Type B pancreatic cell (in vitro differentiated cells): Measurements from ENCODE around the gene ALOX5. TPM values are rescaled to one million over a fixed set of nuclear protein-coding genes. Genes with fewer than 3 reads are reported as not detected.

Experiments
- DNase-seq: peaks from one replicate; pipeline ENCODE4 v3.0.0; 2021; ENCODE audit warnings: mixed read lengths; ENCODE audit not compliant: unreplicated experiment; ENCODE audit errors: extremely low spot score
- H3K27ac Mint-ChIP-seq: 2 replicates; pipeline ENCODE4 v1.8.0; 2021; ENCODE audit warnings: mild to moderate bottlenecking, mixed read lengths
- H3K27me3 Mint-ChIP-seq: 2 replicates; pipeline ENCODE4 v1.8.0; 2021; ENCODE audit warnings: mixed read lengths
- H3K36me3 Mint-ChIP-seq: 2 replicates; pipeline ENCODE4 v1.8.0; 2021; ENCODE audit warnings: mixed read lengths
- H3K4me1 Mint-ChIP-seq: one replicate; pipeline ENCODE4 v1.8.0; 2021; ENCODE audit warnings: mixed read lengths; ENCODE audit not compliant: unreplicated experiment
- H3K4me3 Mint-ChIP-seq: 2 replicates; pipeline ENCODE4 v1.8.0; 2021; ENCODE audit warnings: mild to moderate bottlenecking, mixed read lengths
- H3K9me3 Mint-ChIP-seq: 2 replicates; pipeline ENCODE4 v1.8.0; 2021; ENCODE audit warnings: mixed read lengths
- total RNA-seq: library from RNA; stranded (reverse); gene quantifications from 2 replicates; pipeline ENCODE4 v1.2.1, GENCODE V29; 2021; ENCODE audit warnings: low replicate concordance
- TF ChIP-seq, protein P1 (sequence below): fragments of 200-600 bp; sonication (generic); conservative IDR thresholded peaks from 2 replicates; pipeline ENCODE4 v1.5.0; 2021; ENCODE audit warnings: antibody characterized with exemption, mild to moderate bottlenecking

Gene ALOX5
- total RNA-seq, 1 donor from 2014 or later: 7.9 TPM

DNA sequence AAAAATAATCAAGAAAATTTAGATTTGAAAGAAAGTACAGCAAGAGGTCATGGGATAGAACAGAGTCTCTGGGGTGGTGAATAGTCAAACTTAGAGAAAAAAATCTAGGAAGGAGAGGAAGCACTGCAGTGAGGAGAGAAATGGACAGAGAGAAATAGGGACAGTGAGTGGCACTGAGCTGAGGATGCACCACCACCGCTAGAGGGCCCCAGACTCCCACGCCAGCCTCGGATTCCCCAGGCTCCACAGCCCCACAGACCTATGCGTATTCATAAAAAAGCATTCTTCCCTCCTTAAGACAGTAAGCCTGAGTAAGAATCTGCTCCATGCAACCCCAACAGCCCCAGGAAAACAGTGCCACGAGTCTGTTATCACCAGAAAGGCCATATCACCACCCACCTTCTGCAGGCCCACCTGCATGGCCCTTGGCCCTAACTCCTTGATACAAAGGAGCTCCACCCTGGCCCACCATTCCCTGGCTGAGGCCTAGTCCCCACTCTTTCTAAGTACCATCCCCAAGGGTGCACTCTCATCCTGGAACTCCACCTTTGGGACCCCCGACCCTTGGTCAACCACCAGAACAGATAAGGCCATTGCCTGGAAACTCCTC is 91.0 kb downstream of the ALOX5 start:
- Mint-ChIP-seq H3K9me3 (no peaks in the 10 kb centered on the region), H3K27me3 (no peaks in the 10 kb centered on the region), H3K4me3 (no peak overlapping the region), H3K4me1 (no peaks in the 10 kb centered on the region), H3K36me3 (no peaks in the 10 kb centered on the region), H3K27ac (peak overlapping the region; percentile 27)
- DNase-seq: no peak
- TF ChIP-seq, protein P1, sequence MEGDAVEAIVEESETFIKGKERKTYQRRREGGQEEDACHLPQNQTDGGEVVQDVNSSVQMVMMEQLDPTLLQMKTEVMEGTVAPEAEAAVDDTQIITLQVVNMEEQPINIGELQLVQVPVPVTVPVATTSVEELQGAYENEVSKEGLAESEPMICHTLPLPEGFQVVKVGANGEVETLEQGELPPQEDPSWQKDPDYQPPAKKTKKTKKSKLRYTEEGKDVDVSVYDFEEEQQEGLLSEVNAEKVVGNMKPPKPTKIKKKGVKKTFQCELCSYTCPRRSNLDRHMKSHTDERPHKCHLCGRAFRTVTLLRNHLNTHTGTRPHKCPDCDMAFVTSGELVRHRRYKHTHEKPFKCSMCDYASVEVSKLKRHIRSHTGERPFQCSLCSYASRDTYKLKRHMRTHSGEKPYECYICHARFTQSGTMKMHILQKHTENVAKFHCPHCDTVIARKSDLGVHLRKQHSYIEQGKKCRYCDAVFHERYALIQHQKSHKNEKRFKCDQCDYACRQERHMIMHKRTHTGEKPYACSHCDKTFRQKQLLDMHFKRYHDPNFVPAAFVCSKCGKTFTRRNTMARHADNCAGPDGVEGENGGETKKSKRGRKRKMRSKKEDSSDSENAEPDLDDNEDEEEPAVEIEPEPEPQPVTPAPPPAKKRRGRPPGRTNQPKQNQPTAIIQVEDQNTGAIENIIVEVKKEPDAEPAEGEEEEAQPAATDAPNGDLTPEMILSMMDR: peak; percentile 96

DNA sequence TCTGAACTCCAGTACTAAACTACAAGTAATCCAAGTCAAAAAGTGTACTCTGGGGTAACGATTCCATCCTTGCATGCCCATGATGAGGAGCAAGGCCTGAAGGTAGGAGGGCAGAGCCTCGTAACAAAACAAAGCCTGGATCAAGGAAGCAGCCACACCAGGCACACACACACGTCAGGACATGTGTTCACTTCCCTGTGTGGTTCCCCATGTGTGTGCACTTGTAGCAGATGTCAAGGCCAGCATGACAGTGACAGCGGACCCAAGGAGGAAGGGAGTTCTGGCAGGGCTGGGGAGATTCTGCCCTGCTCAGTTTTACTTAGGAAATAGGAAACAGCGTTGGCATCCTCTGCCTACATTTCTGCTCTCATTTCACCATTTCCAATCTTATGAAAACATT is 92.8 kb downstream of the ALOX5 start:
- H3K27me3 Mint-ChIP-seq: no peaks in the 10 kb centered on the region
- no peak for DNase-seq
- H3K4me3 Mint-ChIP-seq: no peak overlapping the region
- no peaks in the 10 kb centered on the region for H3K36me3 Mint-ChIP-seq
- TF ChIP-seq, protein P1: no peak
- H3K27ac Mint-ChIP-seq: no peak overlapping the region
- H3K4me1 Mint-ChIP-seq: peaks cover 12% of the 10 kb centered on the region
- H3K9me3 Mint-ChIP-seq: no peaks in the 10 kb centered on the region

GRCh38 chr10:45468079-45468478 is 94.1 kb downstream of the ALOX5 start:
- DNase-seq: no peak
- TF ChIP-seq, protein P1: no peak
- no peak overlapping the region for H3K4me3 Mint-ChIP-seq
- no peak overlapping the region for H3K27ac Mint-ChIP-seq
- peaks cover 20% of the 10 kb centered on the region for H3K4me1 Mint-ChIP-seq
- no peaks in the 10 kb centered on the region for H3K9me3 Mint-ChIP-seq
- H3K36me3 Mint-ChIP-seq: no peaks in the 10 kb centered on the region
- H3K27me3 Mint-ChIP-seq: no peaks in the 10 kb centered on the region

- DNase-seq: no peak
These were observed 96.3 kb downstream of the ALOX5 start for GRCh38 chr10:45470098-45471012.

DNA sequence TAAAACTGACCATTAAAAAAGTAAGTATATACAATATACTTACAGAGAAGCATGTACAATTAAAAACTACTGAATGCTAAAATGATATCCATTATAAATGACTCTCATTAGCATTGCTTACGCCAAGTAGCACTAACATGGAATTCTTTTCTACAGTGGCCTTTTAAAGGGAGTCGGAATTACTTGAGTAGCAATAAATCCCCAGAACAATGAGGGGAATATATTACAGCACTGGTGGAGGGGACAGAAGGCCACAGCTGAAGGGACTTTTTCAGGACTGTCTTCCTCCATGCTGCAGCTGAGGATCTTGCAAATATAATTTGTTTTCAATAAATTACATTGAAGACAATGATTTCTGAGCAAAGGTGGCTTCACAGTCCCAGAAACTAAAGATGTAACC is 97.0 kb downstream of the ALOX5 start:
- H3K36me3 Mint-ChIP-seq: peaks cover 4% of the 10 kb centered on the region
- TF ChIP-seq, protein P1: no peak
- no peak overlapping the region for H3K4me3 Mint-ChIP-seq
- H3K27me3 Mint-ChIP-seq: no peaks in the 10 kb centered on the region
- peaks cover 20% of the 10 kb centered on the region for H3K4me1 Mint-ChIP-seq
- H3K27ac Mint-ChIP-seq: no peak overlapping the region
- H3K9me3 Mint-ChIP-seq: no peaks in the 10 kb centered on the region
- DNase-seq: no peak

More at GRCh38 chr10:45470098-45471012, 96.3 kb downstream of the ALOX5 start:
- Mint-ChIP-seq H3K4me3 (no peak overlapping the region), H3K36me3 (no peaks in the 10 kb centered on the region), H3K9me3 (no peaks in the 10 kb centered on the region), H3K27me3 (no peaks in the 10 kb centered on the region), H3K27ac (peak overlapping the region; percentile 44), H3K4me1 (peaks cover 20% of the 10 kb centered on the region)
- TF ChIP-seq, protein P1: no peak
